ENCODE results near the gene RSPH6A. TPM values are rescaled to one million over a fixed set of nuclear protein-coding genes. Genes with fewer than 3 reads are reported as not detected.
A peak's percentile ranks its signal among the peaks of the same experiment; 100 is the strongest.

RSPH6A gene
- total and polyA plus RNA-seq, 2 donors (not counting 1 experiment from before 2014, with no cell fraction given): 0.17 TPM; not detected in 1

- H2AFZ ChIP-seq (ENCODE audit: low read length): peak within 1 kb of the TSS; percentile 30
- peak within 1 kb of the TSS; percentile 97 for H3K4me2 ChIP-seq (ENCODE audit: extremely low read depth, insufficient read depth, low read length)
- no peaks in the 10 kb centered on the region for H3K9me3 ChIP-seq (ENCODE audit: control insufficient read depth, insufficient read depth, low read depth, low read length)
- no peaks in the 10 kb centered on the region for H4K20me1 ChIP-seq (ENCODE audit: control insufficient read depth, extremely low read depth, insufficient read depth, low read length)
- peaks cover 4% of the 10 kb centered on the region for H3K79me2 ChIP-seq (ENCODE audit: control insufficient read depth, insufficient read depth, low read length)
- peak within 1 kb of the TSS; percentile 92 for H3K27ac ChIP-seq (ENCODE audit: insufficient read depth, low read length)
- peaks cover 16% of the 10 kb centered on the region for H3K36me3 ChIP-seq (ENCODE audit: control insufficient read depth, insufficient read depth, low read length)
- peak within 1 kb of the TSS; percentile 75 to 88 (median 81) for H3K4me3 ChIP-seq (replicated peaks in 1 of 4; ENCODE audit: control extremely low read depth in 1 of 4, insufficient read depth in 1 of 4, low read depth in 3 of 4, low read length in 4 of 4)
- peak within 1 kb of the TSS; percentile 79 for H3K9ac ChIP-seq (ENCODE audit: insufficient read depth, low read length)
- TF ChIP-seq CTCF (conservative IDR thresholded peaks at IDR 0.05 in 1 of 2, IDR thresholded peaks at IDR 0.05 in 1 of 2; ENCODE audit: low read depth in 1 of 2, low read length in 2 of 2): no peak
- no peak for TF ChIP-seq EZH2 (IDR thresholded peaks at IDR 0.05; ENCODE audit: low read length, missing control alignments)
- no peaks in the 10 kb centered on the region for H3K27me3 ChIP-seq (ENCODE audit: control insufficient read depth, insufficient read depth, low read length)
- H3K4me1 ChIP-seq (ENCODE audit: control insufficient read depth, extremely low read depth, insufficient read depth, low read length): peaks cover 24% of the 10 kb centered on the region
- DNase-seq (ENCODE audit: low read depth in 2 of 2): peak; percentile 96 to 98
Observed at GRCh38 chr19:45768984-45769782, 45.9 kb downstream of the RSPH6A start, which contains the start of gene SIX5. SIX5 (minus strand) TSS chr19:45769252; CDS start chr19:45768844, 408 bp downstream.

- Histone ChIP-seq H3K4me1 (ENCODE audit: control insufficient read depth, extremely low read depth, insufficient read depth, low read length) (peaks cover 24% of the 10 kb centered on the region), H2AFZ (ENCODE audit: low read length) (no peak overlapping the region), H3K4me2 (ENCODE audit: extremely low read depth, insufficient read depth, low read length) (peak overlapping the region; percentile 97), H3K4me3 (replicated peaks in 1 of 4; ENCODE audit: control extremely low read depth in 1 of 4, insufficient read depth in 1 of 4, low read depth in 3 of 4, low read length in 4 of 4) (peak overlapping the region; percentile 75 to 88 (median 81)), H4K20me1 (ENCODE audit: control insufficient read depth, extremely low read depth, insufficient read depth, low read length) (no peaks in the 10 kb centered on the region), H3K27ac (ENCODE audit: insufficient read depth, low read length) (peak overlapping the region; percentile 92), H3K27me3 (ENCODE audit: control insufficient read depth, insufficient read depth, low read length) (no peaks in the 10 kb centered on the region), H3K79me2 (ENCODE audit: control insufficient read depth, insufficient read depth, low read length) (peaks cover 4% of the 10 kb centered on the region), H3K9ac (ENCODE audit: insufficient read depth, low read length) (peak overlapping the region; percentile 79), H3K9me3 (ENCODE audit: control insufficient read depth, insufficient read depth, low read depth, low read length) (no peaks in the 10 kb centered on the region), H3K36me3 (ENCODE audit: control insufficient read depth, insufficient read depth, low read length) (peaks cover 16% of the 10 kb centered on the region)
- TF ChIP-seq CTCF (conservative IDR thresholded peaks at IDR 0.05 in 1 of 2, IDR thresholded peaks at IDR 0.05 in 1 of 2; ENCODE audit: low read depth in 1 of 2, low read length in 2 of 2) (no peak), EZH2 (IDR thresholded peaks at IDR 0.05; ENCODE audit: low read length, missing control alignments) (no peak)
- DNase-seq (ENCODE audit: low read depth in 2 of 2): peak; percentile 39 to 55
Observed at GRCh38 chr19:45768655-45768983, 46.5 kb downstream of the RSPH6A start.

GRCh38 chr19:45767881-45768654 is 47.0 kb downstream of the RSPH6A start:
- Histone ChIP-seq H3K9me3 (ENCODE audit: control insufficient read depth, insufficient read depth, low read depth, low read length) (no peaks in the 10 kb centered on the region), H3K9ac (ENCODE audit: insufficient read depth, low read length) (peak overlapping the region; percentile 79), H3K4me1 (ENCODE audit: control insufficient read depth, extremely low read depth, insufficient read depth, low read length) (peaks cover 24% of the 10 kb centered on the region), H3K79me2 (ENCODE audit: control insufficient read depth, insufficient read depth, low read length) (peaks cover 4% of the 10 kb centered on the region), H3K27me3 (ENCODE audit: control insufficient read depth, insufficient read depth, low read length) (no peaks in the 10 kb centered on the region), H3K4me3 (replicated peaks in 1 of 4; ENCODE audit: control extremely low read depth in 1 of 4, insufficient read depth in 1 of 4, low read depth in 3 of 4, low read length in 4 of 4) (peak overlapping the region; percentile 69 to 81 (median 78)), H3K4me2 (ENCODE audit: extremely low read depth, insufficient read depth, low read length) (peak overlapping the region; percentile 96), H3K36me3 (ENCODE audit: control insufficient read depth, insufficient read depth, low read length) (peaks cover 16% of the 10 kb centered on the region), H4K20me1 (ENCODE audit: control insufficient read depth, extremely low read depth, insufficient read depth, low read length) (no peaks in the 10 kb centered on the region), H2AFZ (ENCODE audit: low read length) (no peak overlapping the region), H3K27ac (ENCODE audit: insufficient read depth, low read length) (peak overlapping the region; percentile 75)
- peak; percentile 69 to 78 for DNase-seq (ENCODE audit: low read depth in 2 of 2)
- TF ChIP-seq CTCF (conservative IDR thresholded peaks at IDR 0.05 in 1 of 2, IDR thresholded peaks at IDR 0.05 in 1 of 2; ENCODE audit: low read depth in 1 of 2, low read length in 2 of 2) (no peak), EZH2 (IDR thresholded peaks at IDR 0.05; ENCODE audit: low read length, missing control alignments) (no peak)

Measured in fibroblast of lung (primary cell).